ENCODE measurements around the gene GSK3A.
"Not testable (repeated sequence)": the region's sequence is repeated elsewhere in the genome, so short reads cannot be mapped to it uniquely, and the experiment has no call there.

GRCh38 chr19:42266928-42267603, 24.7 kb upstream of the GSK3A start:
- TF ChIP-seq EZH2 (IDR thresholded peaks at IDR 0.05; ENCODE audit: borderline replicate concordance, low read depth, low read length, poor library complexity, severe bottlenecking); CTCF (conservative IDR thresholded peaks at IDR 0.05; ENCODE audit: low read depth, low read length): not testable (repeated sequence)
